HG02943 (cell line): ENCODE data around the gene KCNJ4.
"Not testable (repeated sequence)": the region's sequence is repeated elsewhere in the genome, so short reads cannot be mapped to it uniquely, and the experiment has no call there.

Experiments
- ATAC-seq: cut with Tn5 transposase; IDR thresholded peaks from one replicate; pipeline ENCODE4 v1.9.1; 2021; ENCODE audit warnings: mild to moderate bottlenecking, low read depth, moderate library complexity; ENCODE audit not compliant: unreplicated experiment

KCNJ4 gene

DNA sequence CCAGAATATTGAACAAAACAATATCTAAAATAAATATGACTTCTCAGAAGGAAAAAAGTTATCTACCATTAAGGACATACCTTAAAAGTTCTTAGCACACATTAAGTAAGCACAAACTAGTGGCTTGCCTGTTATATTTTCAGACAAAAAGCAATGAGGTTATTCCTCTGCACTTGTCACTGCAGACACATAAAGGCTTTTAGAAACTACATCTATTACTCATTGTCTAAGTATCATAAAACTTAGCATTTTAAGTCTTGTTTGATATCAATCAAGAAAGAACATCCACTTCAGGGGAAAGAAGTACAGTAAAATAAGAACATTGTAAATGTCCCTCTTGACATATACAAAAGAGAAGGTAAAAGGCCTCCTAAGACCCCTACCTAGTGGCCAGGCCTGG, 59.1 kb downstream of the KCNJ4 start:
- ATAC-seq, result not testable (repeated sequence)

GRCh38 chr22:38394929-38395624, 59.9 kb downstream of the KCNJ4 start:
- ATAC-seq, result not testable (repeated sequence)

DNA sequence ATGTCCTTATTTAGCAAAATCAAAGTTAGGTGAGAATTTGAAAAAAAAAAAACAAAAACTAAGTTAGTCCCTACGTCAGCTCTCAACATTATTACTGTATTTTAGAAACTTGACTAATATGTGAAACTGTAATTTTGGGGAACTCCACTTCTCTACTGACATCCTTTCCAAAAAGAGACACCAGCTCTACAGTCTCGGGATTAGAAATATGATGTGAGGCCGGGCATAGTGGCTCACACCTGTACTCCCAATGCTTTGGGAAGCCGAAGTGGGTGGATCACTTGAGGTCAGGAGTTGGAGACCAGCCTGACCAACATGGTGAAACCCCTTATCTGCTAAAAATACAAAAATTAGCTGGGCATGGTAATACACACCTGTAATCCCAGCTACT, 65.6 kb downstream of the KCNJ4 start:
- not testable (repeated sequence) for ATAC-seq

DNA sequence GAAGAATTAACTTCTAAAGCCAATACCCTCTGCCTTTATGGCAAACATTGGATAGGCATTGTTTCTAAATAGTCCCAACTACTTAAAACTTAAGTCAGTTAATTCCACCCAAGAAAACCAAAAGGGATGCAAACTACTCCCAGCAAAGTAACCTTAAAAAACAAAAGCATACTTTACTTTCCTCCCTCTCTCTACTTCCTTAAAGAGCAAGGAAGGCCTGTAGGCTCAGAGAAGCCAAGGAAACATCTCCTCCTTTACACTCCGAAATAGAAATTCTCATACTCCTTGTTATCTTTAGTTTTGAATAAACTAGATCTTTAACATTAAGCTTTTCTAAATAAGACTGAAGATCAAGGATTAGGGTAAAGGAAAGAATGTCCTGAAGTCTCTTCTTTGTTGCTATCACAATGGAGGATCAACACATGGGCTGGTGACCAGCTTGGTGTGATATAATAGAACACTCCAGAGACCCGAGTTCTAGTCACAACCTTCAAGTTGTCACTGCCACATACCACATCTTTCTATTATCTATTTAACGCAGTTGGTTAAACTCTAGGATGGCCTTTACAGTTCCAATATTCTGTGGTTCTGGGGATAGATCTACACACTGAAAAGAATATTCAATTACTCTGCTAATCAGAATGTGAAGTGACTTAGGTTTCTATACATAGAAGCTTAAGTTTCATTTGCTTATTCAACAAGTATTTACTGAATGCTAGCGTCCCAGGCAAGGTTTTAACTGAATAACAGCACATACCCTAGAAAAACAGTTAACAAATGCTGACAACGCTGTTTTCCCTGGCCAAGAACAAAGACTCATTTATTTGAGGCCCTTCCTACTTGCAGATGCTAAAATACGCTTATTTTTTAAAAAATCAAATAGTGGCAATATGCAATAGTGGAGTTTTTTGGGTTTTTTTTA, 66.2 kb downstream of the KCNJ4 start:
- not testable (repeated sequence) for ATAC-seq

GRCh38 chr22:38386918-38387317, 68.1 kb downstream of the KCNJ4 start:
- ATAC-seq, result not testable (repeated sequence)

DNA sequence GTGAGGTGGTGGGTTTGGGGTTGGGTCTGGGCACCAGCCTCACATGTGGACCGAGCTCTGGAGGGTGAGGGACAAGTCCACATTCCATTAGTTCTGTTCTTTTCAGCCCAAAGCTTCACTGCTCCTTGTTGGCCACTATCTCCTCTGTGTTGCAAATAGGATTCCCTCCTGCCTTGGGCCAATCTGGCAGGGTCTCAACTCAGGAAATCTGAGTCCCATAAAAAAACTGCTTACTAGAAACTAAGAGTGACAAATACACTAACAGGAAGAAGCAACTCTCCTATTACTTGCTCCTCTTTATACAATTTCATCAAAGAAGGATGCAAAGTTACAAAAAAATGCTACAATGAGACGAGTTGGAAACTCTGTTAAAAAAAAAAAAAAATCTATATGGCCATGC, 71.6 kb downstream of the KCNJ4 start:
- ATAC-seq, result no peak

DNA sequence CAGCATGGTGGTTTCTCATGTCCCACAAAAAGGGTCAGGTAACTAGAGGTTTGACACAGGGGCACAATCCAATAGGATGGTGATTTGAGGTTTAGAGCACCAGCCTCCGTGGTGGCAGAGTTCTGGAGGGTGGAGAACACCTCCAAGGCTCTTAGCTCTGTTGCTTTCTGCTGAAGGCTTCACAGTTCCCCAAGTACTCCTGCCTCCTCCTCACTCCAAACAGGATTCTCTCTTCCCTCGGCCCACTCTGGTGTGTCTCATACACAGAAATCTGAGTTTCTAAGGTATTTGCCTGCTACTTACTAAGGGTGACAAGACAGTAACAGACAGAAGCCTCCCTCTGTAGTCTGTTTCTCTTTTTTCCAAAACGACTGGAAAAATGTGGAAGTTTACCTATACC, 73.6 kb downstream of the KCNJ4 start:
- ATAC-seq, result not testable (repeated sequence)
